HL-60/S4 treated with retinoic acid at 250 ng/mL for 4 days and 3 days (cell line): ENCODE data around the gene CYP1A2.

Experiments used
- in situ Hi-C: fragments of 300-500 bp; cut with MboI; formaldehyde crosslinking; loops from 2 replicates; pipeline ENCODE4 v1.7.0; 2022; ENCODE audit warnings: low sequenced_read_pairs

The CYP1A2 gene

DNA sequence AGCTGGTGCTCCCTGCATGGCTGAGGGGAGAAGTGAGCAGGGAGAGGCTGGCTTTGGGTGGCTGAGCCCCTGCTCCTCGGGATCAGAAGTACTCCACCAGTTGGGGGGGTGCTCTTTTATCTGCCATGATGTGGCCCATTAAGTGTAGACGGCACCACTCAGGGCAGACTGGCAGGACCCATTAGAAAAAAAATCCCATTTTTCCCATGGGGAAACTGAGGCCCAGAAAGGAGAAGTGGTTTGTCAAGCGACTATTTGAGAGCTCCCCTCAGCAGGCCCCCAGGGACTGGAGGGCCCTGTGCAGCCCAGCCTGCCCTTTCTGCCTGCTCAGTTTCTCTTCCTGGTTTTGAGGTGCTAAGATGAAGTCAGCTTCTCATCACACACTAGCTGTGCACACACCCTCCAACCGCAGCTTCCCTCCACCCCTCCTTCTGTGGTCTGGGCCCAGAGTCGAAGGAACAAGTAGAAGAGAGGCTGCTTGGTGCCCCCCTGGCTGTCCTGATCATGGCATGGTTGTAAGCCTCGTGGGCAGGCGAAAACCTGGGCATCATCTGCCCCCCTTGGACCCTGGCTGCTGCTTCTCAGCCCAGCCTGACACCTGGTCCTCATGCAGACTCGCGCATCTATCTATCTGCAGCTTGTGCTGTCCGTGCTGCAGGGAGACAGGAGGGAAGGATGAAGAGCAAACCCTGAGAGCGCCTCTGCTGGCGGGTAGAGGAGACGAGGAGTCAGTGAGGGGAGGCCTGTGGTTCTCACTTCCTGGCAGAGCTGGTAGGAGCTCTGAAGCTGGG, 38.8 kb downstream of the CYP1A2 start:
- in situ Hi-C loops, result no loop called here

DNA sequence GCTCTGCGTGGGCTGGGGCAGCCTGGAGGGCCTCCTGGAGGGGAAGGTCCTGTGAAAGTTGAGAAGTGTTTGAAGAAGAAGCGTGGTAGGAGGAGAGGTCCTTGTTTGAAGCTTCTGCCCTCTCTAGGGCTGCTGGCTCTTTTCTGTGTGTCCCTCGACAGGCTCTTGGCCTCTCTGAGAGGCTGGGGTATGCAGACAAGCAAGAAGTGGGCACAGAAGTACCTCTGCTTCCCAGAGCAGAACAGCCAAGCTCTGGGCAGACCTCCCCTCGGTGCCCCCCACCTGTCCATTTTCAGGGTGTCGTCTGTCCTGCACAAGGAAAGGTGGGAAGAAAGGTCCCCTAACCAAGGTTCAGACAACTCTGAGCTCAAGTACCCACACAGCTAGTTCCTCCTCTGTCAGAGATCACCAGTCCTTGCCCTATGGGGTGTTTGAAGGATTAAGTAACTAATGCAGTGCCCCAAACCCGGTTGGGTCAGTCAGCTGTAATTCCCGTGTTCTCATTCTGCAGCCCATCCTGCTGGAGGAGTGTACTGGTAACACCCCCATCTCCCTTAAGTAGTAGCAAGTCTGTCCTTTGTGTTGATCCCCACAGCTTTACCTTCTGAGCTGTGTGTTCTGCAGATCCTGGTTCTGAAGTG, 39.5 kb downstream of the CYP1A2 start:
- in situ Hi-C loops, result no loop called here

DNA sequence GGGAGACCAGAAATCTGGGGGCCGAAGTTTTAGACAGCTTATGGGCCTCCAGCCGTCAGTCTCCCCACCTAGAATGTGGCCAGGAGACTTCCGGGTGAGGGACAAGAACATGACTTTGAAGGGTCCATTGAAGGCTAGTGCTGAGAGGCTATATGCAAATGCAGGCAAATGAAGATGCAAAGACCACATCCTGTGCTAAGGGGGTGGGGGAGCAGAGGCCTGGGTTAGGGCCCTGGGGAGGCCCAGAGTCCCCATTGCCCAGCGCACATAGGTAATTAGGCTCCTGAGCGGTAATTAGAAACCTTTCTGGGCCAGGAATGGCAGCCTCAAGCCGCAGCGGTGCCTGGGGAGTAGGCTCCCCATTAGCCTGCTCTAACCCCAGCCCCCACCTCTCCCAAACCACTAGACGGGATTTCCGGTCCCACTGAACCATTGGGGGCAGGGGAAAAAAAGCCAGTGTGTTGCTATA, 40.1 kb downstream of the CYP1A2 start:
- in situ Hi-C loops, result no loop called here

DNA sequence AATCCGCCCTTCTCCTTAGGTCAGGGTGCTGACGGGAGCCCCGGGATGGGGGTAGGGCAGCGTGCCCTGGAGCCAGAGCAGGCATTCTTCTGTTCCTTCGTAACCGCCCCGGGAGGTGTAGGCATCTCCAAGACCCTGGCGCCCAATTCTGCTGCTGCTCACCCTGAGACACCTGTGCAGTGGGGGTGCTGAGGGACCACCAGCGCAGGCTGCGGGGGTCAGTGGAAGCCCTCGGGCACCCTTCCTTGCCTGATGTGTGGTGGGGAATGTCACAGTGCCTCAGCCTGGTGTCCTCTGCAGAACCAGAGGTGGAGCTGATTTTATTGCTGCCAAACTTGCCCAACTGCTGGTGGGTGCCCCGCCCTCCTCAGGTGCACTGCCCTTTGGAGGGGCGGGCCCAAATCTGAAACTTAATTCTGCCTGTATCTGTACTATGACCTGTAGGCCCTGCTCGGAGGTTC, 40.6 kb downstream of the CYP1A2 start:
- in situ Hi-C loops, result no loop called here

DNA sequence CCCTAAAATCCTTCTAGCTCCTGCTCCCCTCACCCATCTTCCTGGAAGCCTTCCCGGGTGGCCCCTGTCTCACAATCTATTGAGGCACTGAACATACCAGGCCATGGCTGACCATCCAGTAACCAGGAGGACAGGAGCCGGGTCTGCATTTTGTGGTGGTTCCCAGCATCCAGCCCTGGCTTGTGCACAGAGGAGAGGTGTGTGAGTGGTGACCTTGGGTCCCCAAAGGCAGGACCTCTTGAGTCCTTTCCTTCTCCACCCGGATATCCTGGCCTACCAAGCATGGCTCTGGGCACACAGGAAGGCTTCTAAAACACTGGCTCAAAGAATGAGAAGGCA, 41.1 kb downstream of the CYP1A2 start:
- in situ Hi-C loops, result no loop called here

DNA sequence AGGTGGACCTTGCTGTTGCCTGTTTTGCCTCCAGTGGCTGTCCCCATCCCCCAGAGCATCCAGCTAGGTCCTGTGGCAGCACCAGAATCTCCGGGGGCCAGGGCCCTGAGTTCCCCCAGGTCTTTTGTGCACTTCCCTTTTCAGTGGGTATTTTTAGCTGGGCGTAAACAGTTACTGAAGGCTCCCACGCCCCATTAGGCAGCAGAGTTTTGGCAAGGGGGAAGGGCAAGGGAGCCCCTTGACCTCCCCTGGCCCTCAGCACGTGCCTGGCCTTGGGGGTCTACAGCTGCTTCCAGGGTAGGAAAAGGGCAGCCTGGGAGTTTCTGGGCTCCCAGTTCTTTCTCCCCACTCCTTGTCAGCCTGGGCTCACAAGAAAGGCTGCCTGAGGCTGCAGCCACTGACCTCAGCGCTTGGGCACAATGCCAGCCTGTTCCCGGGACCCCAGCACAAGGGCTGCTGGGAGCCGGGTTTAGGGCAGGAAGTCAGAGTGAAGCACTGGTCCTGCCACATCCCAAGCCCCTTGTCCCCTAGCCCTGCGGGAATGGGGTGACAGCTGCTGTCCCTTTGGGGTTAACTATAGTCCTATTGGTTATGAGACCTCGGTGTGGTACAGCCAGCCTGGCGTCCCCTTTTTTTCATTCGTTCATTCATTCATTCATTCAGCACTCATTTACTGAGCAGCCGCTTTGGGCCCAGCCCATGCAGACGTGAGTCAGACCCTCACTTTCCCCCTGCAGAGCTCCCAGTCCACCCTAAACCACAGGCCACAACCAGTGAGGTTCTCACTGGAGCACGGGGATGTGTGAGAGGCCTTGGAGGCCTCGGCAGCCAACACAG, 41.7 kb downstream of the CYP1A2 start:
- in situ Hi-C loops, result no loop called here

DNA sequence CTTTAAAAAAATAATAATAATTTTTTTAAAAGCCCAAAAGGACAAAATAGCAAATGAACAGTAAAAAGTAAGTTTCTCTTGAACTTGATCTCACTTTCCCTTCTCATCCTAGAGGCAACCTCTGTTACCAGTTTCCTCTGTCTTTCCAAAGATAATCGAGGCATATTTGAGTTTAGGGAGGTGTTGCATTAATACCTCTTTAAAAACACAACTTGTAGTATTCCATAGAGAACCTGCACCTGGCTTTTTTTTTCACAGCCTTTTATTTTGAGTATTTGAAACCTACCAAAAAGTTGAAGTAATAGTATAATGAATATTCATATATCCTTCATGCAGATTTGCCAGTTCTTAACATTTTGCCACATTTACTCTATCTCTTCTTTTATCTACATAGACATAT, 42.4 kb downstream of the CYP1A2 start:
- in situ Hi-C loops, result no loop called here

GRCh38 chr15:74791667-74792066, 43.0 kb downstream of the CYP1A2 start:
- in situ Hi-C loops, result no loop called here

- in situ Hi-C loops, result no loop called here
These were observed 43.8 kb downstream of the CYP1A2 start for GRCh38 chr15:74792227-74793016.

DNA sequence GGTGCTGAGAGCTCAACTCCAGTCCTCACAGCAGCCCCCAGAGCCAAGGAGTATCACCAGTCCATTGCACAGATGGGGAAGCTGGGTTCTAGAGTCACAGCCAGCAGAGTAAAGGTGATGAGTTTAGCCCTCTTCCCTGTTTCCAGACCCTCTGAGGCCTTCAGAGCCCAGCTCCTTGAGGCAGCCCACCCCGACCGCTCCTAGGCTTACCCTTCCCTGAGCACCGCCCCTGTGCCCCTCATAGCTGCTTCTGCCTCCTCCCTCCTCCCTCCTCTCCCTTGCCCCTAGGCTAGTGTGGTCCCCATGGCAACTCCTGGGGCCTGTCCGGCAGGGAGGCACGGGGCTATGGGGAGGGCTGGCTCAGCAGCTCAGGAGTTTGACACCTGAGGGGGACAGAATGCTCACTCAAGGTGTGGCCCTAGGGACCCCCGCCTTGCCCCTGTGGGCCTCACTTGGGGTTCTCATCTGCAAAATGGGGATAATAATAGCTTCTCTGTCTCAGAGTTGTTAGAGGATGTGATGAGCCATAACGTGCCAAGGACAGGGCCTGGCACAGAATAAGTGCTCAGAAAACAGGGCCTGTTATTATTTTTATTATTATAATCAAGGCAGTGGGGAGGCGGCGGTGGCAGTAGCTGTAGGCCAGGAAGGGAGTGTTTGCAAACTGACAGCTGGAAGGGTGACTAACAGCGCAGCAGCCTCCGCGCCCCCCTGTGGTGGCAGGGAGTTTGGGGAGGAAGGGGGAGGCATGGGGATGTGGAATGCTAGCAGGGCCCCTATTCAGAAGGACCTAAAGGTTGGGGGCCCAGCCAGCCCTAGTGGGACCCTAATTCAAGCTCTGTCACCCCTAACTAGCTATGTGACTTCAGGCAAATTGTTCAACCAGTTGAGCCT, 44.7 kb downstream of the CYP1A2 start:
- in situ Hi-C loops, result no loop called here

DNA sequence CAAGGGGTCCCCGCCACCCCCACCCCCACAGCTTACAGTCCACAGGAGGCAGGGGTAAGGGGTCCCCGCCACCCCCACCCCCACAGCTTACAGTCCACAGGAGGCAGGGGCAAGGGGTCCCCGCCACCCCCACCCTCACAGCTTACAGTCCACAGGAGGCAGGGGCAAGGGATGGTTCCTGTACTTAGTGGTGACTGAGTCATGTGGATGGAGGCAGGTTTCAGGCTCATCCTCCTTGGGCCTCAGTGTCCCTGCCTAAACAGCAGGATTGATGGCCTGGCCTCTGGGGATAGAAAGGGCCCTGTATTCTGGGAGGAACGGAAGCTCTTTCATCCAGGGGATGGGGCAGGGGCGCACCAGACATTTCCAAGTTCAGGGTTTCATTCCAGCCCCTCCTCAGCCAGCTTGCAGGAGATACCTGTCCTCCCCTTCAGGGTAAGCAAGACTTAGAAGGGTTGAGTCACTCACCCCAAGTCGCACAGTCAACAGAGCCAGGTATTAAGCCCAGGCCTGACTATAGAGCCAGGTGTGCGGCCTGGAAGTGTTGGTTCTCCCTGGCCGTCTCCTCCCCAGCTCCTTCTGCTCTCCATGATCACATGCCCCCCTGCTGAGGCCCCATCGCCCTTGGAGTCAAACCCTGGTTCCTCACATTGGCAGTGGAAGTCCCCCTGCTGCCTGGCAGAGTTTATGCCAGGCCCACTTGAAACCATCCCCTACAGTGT, 45.8 kb downstream of the CYP1A2 start:
- in situ Hi-C loops, result no loop called here

DNA sequence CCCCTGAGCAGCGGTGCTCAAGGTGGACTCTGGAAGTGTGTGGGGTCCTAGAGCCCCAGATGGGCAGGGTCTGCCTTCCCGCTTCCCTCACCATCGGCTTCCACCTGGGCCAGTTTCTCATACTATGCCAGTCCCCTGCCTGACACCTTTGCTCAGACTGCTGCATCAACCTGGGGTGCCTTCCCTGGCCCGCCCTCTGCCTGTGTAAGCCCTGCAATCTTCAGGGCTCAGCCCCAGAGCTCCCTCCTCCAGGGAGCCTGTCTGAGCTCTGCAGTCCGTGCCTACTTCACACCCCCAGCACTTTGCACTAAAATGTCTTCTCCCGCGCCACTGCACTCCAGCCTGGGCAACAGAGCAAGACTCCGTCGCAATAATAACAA, 46.3 kb downstream of the CYP1A2 start:
- in situ Hi-C loops, result no loop called here

- in situ Hi-C loops, result no loop called here
These were observed 47.5 kb downstream of the CYP1A2 start for GRCh38 chr15:74795966-74796625.

GRCh38 chr15:74798388-74799254, 50.0 kb downstream of the CYP1A2 start:
- in situ Hi-C loops, result no loop called here

DNA sequence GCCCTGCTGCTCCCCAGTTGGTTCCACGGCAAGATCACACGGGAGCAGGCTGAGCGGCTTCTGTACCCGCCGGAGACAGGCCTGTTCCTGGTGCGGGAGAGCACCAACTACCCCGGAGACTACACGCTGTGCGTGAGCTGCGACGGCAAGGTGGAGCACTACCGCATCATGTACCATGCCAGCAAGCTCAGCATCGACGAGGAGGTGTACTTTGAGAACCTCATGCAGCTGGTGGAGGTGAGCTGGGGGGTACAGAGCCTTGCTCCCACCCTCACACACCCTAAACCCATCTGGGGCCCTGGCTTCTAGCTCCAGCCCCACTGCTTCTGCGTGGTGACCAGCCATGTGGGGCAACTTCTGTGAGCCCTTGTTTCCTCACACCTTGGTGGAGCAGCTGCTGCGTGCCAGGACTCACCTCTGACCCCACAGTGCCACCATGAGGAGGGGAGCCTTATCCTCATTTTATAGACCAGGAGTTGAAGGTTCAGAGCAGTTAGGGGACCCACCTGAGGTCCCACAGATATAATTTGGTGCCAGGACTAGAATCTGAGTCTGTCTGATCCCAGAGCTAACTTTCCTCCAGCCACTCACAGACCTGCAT, 50.7 kb downstream of the CYP1A2 start:
- in situ Hi-C loops, result no loop called here

DNA sequence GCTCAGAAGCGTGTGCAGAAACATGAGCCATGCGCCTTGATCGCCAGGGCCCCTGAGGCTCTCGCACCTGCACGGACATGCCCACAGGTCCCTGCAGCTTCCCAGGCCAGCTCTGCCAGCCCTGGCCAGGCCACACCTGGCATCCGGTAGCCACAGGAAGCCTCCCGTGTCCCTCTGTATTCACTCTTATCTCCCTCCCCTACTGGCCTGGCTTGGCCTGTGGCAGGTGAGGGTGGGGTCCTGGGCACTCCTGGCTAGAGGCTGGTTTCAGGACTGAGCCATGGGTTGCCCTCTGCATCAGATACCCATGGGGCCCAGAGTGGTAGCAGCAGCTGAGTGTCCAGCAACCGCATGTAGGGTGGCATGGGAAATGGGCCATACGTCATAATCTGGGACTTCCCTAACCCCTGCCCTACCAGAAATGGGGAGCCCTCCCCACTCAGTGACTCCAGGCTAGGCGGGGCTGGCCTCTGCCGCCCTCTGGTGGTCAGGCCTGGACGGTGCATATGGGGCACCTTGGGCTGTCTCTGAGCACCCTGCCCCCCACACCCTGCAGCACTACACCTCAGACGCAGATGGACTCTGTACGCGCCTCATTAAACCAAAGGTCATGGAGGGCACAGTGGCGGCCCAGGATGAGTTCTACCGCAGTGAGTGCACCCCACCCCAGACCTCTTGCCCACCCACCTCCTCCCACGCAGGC, 51.4 kb downstream of the CYP1A2 start:
- in situ Hi-C loops, result no loop called here
